GM18951 (cell line): ENCODE data around the gene DDIT4.
"Not testable (repeated sequence)": the region's sequence is repeated elsewhere in the genome, so short reads cannot be mapped to it uniquely, and the experiment has no call there.

Experiments
- POLR2A ChIP-seq: IDR thresholded peaks from 4 replicates; pipeline ENCODE4 v1.6.1; 2011; ENCODE audit warnings: mild to moderate bottlenecking; ENCODE audit not compliant: insufficient read length, insufficient read depth; ENCODE audit errors: extremely low read depth
- in situ Hi-C: fragments of 300-500 bp; cut with MboI; formaldehyde crosslinking; loops from one replicate; pipeline ENCODE4 v1.12.0; 2022; ENCODE audit warnings: low sequenced_read_pairs, mixed read lengths, inconsistent platforms; ENCODE audit not compliant: unreplicated experiment

Gene DDIT4

DNA sequence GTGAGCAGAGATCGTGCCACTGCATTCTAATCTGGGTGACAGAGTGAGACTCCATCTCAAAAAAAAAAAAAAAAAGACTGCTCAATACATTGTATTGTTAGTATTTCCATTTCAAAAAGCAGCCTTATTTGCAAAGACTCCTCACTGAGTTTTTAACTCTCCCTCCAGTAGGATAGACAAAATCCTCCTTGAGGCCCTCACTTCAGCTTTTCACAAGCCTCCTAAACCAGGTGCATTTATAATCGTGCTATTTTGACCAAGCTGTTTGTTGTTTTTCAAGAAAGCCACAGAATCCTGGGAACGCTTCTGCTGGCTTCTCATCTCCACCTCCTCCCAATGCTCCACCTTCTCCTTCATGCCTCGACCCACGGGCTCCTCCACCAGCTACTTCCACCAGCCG is 6.3 kb upstream of the DDIT4 start:
- TF ChIP-seq POLR2A, result no peak

GRCh38 chr10:72267819-72268399 is 5.8 kb upstream of the DDIT4 start:
- no peak for TF ChIP-seq POLR2A
- in situ Hi-C loops, result no loop called here

More for the DNA sequence above, 6.3 kb upstream of the DDIT4 start:
- in situ Hi-C loops, result no loop called here

GRCh38 chr10:72268475-72269200 is 5.1 kb upstream of the DDIT4 start:
- in situ Hi-C loops, result not testable (repeated sequence)

DNA sequence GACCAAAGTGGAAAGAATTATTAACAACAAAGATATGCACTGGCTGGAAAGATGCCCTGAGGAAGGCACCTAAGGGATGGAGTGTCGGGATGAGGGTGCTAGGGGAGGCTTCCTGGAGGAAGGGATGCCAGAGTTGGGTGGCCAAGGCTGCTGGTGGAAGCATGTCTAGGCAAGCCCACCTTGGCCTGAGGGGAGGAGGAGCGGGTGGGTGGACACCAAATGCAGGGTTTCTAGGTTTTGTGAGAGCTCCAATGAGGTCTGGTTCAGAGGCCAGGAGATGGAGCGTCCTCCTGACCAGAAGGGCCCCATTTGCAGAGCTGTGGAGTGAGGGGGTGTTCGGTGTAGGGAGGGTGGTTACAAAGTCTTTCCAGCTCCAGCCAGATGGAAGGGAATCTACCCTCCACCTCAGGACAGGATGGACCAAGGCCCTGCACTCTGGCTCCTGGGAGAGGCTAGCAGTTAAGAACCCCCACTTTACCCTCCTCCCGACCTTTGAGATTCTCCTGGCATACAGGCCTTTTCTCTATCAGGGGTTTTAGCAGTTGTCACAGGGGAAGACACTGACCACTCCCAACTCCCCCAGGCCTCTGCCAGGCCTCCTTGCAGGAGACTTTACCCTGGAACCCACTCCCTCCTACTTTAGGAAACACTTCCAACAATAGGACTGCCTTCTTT is 3.0 kb upstream of the DDIT4 start:
- in situ Hi-C loops, result no loop called here

DNA sequence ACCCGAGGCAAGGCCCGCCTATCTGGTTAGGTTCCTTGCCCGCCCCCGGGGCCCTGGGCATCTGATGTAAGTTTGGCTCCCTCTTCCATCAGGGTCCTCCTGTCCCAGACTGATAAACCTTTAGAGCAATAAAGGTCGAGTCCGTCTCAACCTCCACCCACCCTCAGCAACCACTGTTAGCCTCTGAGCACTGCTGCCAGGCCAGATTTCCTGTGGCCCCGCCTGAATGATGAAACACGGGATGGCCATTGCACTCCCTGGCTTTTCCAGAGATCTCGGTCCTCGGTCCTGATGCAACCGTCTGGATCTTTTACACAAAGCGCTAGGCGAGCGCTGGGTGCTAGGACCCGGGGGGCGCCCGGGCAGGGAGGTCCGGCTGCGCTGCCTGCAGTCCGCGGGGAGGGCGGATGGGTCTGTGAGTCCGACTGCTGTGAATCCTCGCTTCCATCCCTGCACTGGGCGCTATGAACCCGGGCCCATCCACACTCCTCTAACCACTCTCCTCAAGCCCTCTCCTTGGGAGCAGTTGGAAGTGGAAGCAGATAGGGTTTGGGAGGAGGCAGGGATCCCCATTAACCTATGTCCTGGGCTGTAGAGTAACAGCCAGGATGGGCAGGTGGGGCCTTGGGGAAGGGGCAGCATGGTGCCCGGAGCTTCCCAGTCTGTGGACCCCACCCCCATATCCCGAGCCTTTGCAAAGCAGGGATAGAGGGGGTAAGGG is 875 bp upstream of the DDIT4 start:
- in situ Hi-C loops, result no loop called here
- peak; percentile 50 for TF ChIP-seq POLR2A

More for the DNA sequence above, 3.0 kb upstream of the DDIT4 start:
- TF ChIP-seq POLR2A, result no peak

- no peak for TF ChIP-seq POLR2A
- in situ Hi-C loops, result no loop called here
These were observed 547 bp downstream of the DDIT4 start for GRCh38 chr10:72274213-72274729.

- in situ Hi-C loops, result no loop called here
- peak; percentile 44 for TF ChIP-seq POLR2A
These were observed 1.1 kb downstream of the DDIT4 start for GRCh38 chr10:72274730-72275350.

DNA sequence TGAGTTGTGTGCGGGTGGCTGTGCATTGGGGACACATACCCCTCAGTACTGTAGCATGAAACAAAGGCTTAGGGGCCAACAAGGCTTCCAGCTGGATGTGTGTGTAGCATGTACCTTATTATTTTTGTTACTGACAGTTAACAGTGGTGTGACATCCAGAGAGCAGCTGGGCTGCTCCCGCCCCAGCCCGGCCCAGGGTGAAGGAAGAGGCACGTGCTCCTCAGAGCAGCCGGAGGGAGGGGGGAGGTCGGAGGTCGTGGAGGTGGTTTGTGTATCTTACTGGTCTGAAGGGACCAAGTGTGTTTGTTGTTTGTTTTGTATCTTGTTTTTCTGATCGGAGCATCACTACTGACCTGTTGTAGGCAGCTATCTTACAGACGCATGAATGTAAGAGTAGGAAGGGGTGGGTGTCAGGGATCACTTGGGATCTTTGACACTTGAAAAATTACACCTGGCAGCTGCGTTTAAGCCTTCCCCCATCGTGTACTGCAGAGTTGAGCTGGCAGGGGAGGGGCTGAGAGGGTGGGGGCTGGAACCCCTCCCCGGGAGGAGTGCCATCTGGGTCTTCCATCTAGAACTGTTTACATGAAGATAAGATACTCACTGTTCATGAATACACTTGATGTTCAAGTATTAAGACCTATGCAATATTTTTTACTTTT is 1.8 kb downstream of the DDIT4 start:
- peak; percentile 14 for TF ChIP-seq POLR2A
- in situ Hi-C loops, result no loop called here

DNA sequence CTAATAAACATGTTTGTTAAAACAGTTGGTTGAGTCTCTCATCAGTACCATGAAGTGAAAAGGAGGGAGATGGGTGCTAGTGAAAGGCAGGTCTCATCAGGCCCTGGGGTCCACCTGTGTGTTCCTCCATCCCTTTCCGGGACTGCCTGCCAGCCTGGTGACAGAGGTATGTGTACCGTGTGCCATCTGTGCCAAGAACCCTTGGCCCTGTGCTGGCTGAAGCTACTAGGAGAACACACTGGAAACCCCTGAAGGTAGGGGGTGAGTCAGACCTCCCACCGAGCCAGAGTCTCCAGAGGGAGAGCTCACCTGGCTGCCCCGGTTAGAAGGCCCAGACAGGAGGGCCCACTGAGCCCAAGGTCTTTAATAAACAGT is 2.3 kb downstream of the DDIT4 start:
- in situ Hi-C loops, result no loop called here

GRCh38 chr10:72276421-72277339 is 3.0 kb downstream of the DDIT4 start:
- peak; percentile 29 for TF ChIP-seq POLR2A
- in situ Hi-C loops, result no loop called here

More for the DNA sequence above, 2.3 kb downstream of the DDIT4 start:
- TF ChIP-seq POLR2A, result peak; percentile 23

- TF ChIP-seq POLR2A, result no peak
- in situ Hi-C loops, result no loop called here
These were observed 3.7 kb downstream of the DDIT4 start for GRCh38 chr10:72277340-72277995.
